Kasumi-1 (cell line): ENCODE measurements around the gene CHRNG.

Experiments
- DNase-seq, 2 experiments: peaks; one replicate each; lab custom pipeline; 2025; lab: John Stamatoyannopoulos, UW

Gene CHRNG

DNA sequence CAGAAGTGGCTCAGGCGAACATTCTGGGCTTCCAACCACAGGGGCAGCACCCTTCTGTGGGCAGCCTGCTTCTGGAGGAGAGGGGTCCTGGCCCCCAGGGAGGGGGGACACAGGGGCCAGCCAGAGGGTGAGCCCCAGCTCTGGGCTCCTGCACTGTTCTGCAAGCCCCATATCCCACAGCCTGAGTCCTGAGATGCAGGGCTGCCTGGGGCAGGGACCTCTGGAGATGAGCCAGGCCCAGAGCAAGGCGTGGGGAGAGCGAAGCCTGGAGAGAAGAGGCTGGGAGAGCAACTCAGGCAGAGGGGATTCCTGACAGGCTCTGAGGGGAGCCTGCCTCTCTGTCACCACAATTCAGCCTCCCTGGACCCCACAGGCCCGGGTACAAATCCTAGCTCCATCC, 32.8 kb upstream of the CHRNG start:
- DNase-seq: no peak

DNA sequence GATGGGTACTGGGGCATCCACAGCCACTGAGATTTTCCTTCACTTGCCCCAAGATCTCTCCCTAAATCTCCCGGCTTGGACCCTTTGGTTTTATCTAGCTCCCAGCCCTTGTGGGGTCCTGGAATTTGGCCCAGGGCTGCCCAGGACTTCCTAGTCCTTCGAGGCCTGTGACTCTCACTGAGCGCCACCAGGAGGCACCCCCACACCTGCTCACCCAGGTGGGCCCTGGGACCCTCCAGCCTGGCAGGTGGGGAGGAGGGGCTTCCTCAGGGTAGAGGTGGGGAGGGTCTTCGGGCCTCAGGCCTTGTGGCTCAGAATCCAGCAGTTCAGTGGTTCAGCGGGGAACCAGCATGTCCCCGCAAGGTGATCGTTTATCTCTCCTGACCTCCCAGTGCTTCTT, 31.2 kb upstream of the CHRNG start:
- no peak for DNase-seq

DNA sequence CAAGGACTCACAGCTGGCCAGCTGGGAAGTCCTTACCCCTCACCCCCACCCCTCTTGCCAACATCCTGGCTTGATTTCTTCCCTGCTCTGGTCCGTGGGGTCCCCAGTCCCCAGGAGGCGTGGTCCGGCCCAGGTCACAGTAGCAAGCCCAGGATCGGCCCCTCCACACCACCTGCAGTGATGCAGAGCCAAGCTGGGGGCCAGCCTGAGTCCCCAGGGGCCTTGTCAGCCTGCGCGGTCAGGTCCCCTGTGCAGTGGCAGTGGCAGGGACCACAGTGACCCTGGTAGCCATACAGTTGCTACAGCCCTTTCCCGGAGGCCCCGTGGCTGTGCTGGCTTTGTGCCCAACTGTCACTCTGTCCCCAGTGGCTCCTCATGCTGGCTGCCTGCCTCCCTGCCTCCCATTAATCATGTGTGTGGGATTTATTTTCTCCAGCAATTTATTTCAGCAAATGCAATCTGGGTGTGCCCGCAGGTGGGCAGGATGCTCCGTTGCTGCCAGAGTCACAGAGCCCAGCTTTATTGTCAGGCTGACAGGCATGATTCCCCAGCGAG, 28.1 kb upstream of the CHRNG start:
- no peak for DNase-seq

- DNase-seq: no peak
Observed at GRCh38 chr2:232512602-232513001, 26.9 kb upstream of the CHRNG start.

GRCh38 chr2:232513353-232513752, 26.1 kb upstream of the CHRNG start:
- no peak for DNase-seq

- no peak for DNase-seq
Observed at GRCh38 chr2:232515639-232516038, 23.9 kb upstream of the CHRNG start.

- no peak for DNase-seq
Observed at GRCh38 chr2:232516551-232516950, 22.9 kb upstream of the CHRNG start.

DNA sequence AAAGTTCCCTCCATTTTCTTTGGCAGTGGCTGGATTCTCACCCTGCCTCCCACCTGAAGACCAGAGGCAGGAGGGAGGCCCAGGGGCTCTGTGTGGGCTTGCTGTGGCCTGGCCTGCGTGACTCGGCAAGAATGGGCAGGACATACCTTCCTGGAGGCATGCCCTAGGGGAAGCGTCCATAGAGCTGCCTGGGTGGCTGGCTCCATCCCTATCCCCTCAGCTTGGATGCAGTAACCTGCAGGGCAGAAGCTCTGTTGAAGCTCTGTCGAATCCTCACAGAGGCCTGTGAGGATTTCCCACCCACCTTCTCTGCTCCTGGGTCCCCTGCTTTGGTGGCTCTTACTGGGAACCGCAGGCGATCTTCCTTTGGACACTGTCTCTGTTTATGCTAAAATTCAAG, 20.6 kb upstream of the CHRNG start:
- DNase-seq: no peak

DNA sequence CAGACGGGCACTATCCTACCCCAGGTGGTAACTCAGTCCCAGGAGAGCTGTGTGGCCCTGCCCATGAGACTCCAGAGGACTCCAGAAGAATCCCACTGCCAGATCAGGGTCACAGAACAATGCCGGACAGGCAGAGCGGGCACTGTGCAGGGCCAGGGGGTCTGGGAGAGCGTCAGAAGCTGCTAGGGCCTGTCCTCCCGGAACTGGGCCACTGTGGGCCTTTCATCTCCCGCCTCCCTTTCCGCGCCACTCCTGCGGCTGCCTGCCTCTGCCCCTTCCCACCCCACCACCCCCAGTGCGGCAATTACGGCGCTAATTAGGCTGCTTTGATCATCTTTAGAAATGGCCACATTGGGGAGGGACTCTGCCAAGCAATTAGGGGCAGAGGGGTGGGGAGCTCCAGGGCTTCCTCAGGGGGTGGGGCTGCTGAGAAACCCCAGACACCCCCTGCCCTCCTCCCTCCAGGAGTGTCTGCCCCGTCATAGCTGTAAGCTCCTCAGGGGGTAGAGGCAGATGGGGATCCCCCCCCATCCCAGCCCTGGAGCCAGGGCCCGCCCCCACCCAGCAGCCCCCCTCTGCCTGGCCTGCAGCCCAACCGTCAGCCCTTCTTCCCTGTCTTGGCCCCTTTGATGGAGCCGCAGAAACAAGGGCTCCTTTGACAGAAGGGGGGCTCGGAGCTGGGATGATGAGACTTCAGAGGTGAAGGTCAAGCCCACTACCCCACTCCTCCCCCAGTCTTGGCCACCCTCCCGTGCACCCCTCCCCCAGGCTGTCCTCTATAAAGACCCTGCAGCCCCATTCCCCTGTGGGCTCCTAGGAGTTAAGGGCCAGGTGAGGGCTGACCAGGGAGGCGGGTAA, 19.7 kb upstream of the CHRNG start, which contains the start of gene PRSS56:
PRSS56 (plus strand) TSS at position 808 of the 858 bp plus-strand sequence. CDS start 211 bp downstream, outside the sequence.
- no peak for DNase-seq

- DNase-seq: no peak
Observed at GRCh38 chr2:232520489-232520888, 19.0 kb upstream of the CHRNG start.

DNA sequence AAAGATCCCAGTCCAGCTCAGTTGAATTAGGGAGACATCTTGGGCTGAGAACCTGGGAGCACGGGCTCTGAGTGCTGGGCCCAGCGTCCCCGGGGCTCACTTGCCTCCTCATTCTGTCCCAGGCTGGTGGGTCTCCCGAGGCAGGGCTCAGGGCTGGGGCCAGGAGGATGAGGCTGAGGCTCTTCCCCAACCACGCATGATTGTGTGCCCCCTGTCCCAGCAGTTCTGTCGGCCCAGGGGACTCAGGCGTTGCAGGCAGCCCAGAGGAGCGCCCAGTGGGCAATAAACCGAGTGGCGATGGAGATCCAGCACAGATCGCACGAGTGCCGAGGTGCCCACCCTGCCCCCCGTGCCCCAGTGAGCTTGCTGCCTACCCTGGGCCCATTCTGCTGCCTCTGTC, 18.4 kb upstream of the CHRNG start:
- DNase-seq: no peak

GRCh38 chr2:232521959-232522622, 17.4 kb upstream of the CHRNG start:
- DNase-seq: no peak

DNA sequence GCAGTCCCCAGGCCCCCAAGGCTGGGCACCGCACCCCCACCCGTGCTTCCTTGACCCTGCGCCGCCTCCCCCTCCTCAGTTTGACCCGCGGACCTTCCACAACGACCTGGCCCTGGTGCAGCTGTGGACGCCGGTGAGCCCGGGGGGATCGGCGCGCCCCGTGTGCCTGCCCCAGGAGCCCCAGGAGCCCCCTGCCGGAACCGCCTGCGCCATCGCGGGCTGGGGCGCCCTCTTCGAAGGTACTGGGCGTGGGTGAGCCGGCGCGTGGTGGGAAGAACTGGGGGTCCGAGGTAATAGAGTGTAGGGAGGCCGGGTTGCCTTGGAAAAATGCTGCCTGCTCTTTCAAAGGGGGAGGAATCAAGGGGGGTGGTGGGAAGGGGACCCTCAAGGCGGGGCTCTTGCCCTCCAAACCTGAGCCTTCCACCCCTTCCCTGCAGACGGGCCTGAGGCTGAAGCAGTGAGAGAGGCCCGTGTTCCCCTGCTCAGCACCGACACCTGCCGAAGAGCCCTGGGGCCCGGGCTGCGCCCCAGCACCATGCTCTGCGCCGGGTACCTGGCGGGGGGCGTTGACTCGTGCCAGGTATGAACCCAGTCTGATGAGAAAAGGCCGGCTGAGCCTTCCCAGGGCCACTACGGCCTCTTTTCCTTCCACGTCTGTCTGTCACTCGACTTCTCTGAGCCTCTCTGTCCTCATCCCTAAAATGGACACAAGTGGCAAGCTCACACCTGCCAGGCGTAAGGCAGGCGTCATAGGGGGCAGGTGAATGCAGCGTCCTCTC, 16.7 kb upstream of the CHRNG start:
- no peak for DNase-seq

- no peak for DNase-seq
Observed at GRCh38 chr2:232523402-232523681, 16.1 kb upstream of the CHRNG start.

DNA sequence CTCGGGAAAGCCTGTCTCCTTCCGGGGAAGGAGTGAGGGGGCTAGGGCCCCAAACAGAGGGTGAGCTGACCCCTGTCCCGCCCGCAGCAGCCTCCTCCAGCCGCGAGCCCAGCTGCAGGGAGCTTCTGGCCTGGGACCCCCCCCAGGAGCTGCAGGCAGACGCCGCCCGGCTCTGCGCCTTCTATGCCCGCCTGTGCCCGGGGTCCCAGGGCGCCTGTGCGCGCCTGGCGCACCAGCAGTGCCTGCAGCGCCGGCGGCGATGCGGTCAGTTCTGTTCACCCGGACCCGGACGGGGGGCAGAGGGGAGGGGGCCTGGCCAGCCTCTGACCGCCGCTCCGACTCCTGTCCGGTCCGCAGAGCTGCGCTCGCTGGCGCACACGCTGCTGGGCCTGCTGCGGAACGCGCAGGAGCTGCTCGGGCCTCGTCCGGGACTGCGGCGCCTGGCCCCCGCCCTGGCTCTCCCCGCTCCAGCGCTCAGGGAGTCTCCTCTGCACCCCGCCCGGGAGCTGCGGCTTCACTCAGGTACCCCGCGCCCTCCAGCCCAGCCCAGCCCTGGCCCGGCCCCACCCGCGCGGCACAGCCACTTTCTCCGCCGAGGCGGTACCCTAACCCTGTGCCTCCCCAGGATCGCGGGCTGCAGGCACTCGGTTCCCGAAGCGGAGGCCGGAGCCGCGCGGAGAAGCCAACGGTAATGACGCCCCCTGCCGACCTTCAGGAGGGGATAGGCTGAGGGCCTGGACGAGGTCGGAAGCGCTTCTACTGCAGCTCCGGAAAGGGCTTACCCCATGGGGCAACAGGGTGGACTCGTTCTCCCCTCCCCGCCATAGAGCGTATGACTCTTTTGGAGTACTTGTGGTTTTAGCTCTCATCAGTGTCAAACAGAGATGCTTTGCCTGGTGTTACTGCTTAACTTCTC, 15.6 kb upstream of the CHRNG start:
- DNase-seq: peak; percentile 41 to 42

DNA sequence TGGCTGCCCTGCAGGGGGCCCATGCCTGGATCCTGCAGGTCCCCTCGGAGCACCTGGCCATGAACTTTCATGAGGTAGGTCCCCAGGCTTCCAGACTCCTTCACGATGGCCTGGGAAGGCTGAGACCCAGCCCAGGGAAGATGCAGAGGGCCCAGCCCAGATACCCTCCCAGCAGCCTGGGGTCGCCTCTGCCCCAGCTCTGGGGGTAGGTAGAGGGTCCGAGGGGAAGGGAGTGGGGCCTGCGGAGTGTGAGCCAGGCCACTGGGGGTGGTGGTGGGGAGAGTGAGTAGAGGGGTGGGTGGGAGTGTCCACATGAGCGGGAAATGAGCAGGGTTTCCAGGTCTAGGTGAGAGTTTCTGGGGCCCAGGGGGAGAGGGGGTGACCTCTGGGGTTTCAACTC, 14.7 kb upstream of the CHRNG start:
- DNase-seq: no peak

GRCh38 chr2:232525199-232525598, 14.3 kb upstream of the CHRNG start:
- no peak for DNase-seq

DNA sequence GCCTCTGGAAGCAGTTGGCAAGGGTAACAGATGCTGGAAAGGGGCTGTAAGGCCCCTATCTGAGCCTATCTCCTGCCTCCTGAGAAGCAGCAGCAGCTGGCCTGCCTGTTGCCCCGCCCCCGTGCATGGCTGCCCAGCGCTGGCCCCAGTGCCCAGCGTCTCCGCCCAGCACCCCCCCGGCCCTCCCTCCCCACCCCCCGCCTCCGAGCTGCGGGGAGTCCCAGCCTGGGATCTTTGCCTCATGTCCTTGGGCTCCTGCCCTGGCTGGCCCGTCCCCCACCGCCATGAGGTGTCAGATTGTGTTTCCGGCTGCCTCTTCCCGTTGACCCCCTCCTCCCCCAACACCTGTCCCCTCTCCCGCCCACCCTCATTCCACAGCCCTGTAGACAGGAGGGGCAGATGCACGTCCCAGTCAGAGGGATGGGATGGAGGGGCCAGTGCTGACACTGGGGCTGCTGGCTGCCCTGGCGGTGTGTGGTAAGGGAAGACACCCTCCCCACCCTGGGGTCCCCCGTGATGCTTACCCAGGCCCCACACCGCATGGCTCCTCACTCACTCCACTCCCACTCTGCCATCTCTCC, 13.6 kb upstream of the CHRNG start, which contains the start of gene CHRND:
CHRND (plus strand) TSS at position 370 of the 581 bp plus-strand sequence; CDS start at position 426, 56 bp downstream.
- no peak for DNase-seq

- DNase-seq: no peak
Observed at GRCh38 chr2:232526372-232526941, 13.0 kb upstream of the CHRNG start.

DNA sequence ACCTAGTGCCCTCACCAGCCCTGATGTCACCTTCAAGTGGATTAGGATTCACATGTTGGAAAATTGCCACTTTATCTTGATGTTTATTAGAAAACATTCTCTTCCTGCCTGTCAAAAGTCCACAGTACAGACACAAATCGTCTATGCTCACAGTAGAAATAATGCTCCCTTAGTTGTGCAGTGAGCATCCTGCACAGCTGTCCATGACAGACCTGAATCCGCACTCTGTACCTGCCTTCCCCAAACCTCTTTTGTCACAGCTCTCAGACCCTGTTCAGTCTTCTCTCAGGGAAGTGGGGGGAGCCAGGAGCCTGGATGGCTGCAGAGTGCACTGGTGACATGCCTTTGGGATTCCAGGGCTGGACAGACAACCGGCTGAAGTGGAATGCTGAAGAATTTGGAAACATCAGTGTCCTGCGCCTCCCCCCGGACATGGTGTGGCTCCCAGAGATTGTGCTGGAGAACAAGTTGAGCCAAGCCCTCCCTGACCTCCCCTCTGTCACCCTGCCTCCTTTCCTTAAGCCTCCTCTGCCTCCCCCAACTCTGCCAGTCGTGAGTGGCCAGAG, 11.5 kb upstream of the CHRNG start:
- DNase-seq: no peak
